Measurements from ENCODE around the gene CRIP1.

CRIP1 gene

GRCh38 chr14:105519946-105520698 lies 33.4 kb downstream of the CRIP1 start:
- DNase-seq: no peak

GRCh38 chr14:105525326-105525725 lies 38.6 kb downstream of the CRIP1 start:
- no peak for DNase-seq

- peak; percentile 37 for DNase-seq
These were observed 39.4 kb downstream of the CRIP1 start, which contains the start of gene TMEM121 for GRCh38 chr14:105525861-105526775. TSS of gene TMEM121 (plus strand) at chr14:105526583. CDS start at chr14:105528835, 2,252 bp downstream.

- no peak for DNase-seq
These were observed 40.2 kb downstream of the CRIP1 start for GRCh38 chr14:105526776-105527380.

- no peak for DNase-seq
These were observed 40.7 kb downstream of the CRIP1 start for GRCh38 chr14:105527381-105527825.

- DNase-seq: peak; percentile 83
These were observed 41.3 kb downstream of the CRIP1 start for GRCh38 chr14:105527826-105528585.

- DNase-seq: peak; percentile 59
These were observed 42.1 kb downstream of the CRIP1 start for GRCh38 chr14:105528586-105529318.

GRCh38 chr14:105529319-105529568 lies 42.6 kb downstream of the CRIP1 start:
- no peak for DNase-seq

GRCh38 chr14:105529569-105530284 lies 43.0 kb downstream of the CRIP1 start:
- peak; percentile 54 for DNase-seq

- no peak for DNase-seq
These were observed 43.8 kb downstream of the CRIP1 start for GRCh38 chr14:105530285-105531087.

- no peak for DNase-seq
These were observed 44.6 kb downstream of the CRIP1 start for GRCh38 chr14:105531088-105531893.

- DNase-seq: no peak
These were observed 45.4 kb downstream of the CRIP1 start for GRCh38 chr14:105531894-105532623.

- no peak for DNase-seq
These were observed 46.1 kb downstream of the CRIP1 start for GRCh38 chr14:105532735-105533141.

- DNase-seq: no peak
These were observed 46.7 kb downstream of the CRIP1 start for GRCh38 chr14:105533391-105533790.

- DNase-seq: no peak
These were observed 47.3 kb downstream of the CRIP1 start for GRCh38 chr14:105533811-105534498.

- no peak for DNase-seq
These were observed 47.9 kb downstream of the CRIP1 start for GRCh38 chr14:105534586-105534985.

GRCh38 chr14:105536051-105536450 lies 49.4 kb downstream of the CRIP1 start:
- no peak for DNase-seq
